Measurements from ENCODE around the gene STX2. TPM values are rescaled to one million over a fixed set of nuclear protein-coding genes. Genes with fewer than 3 reads are reported as not detected.

Gene STX2
- total RNA-seq, 4 donors from 2014 or later, result 1.2 to 14.1 (median 4.1) TPM

GRCh38 chr12:130835011-130835410 lies 4.0 kb downstream of the STX2 start:
- Histone ChIP-seq H3K27me3 (no peaks in the 10 kb centered on the region), H3K36me3 (no peaks in the 10 kb centered on the region), H3K9me3 (no peaks in the 10 kb centered on the region), H3K4me3 (no peak overlapping the region), H3K4me1 (peaks cover 10 to 35% (median 11%) of the 10 kb centered on the region in 3 donors), H3K27ac (no peak overlapping the region)
- intact Hi-C loops (cut with DNase I), result no loop called here
- 68 to 74% methylated on average over 11 of the region's 11 CpGs for WGBS, 2 donors
- DNase-seq, result no peak
- TF ChIP-seq POLR2A (IDR thresholded peaks at IDR 0.05) (no peak), CTCF (IDR thresholded peaks at IDR 0.05) (no peak)

GRCh38 chr12:130832561-130833209 lies 6.4 kb downstream of the STX2 start:
- TF ChIP-seq CTCF (IDR thresholded peaks at IDR 0.05) (no peak), POLR2A (IDR thresholded peaks at IDR 0.05) (no peak)
- 64 to 66% methylated on average over 16 of the region's 17 CpGs for WGBS, 2 donors
- intact Hi-C loops (cut with DNase I), result no loop called here
- H3K4me1 ChIP-seq, result peaks cover under 1 to 19% (median 6%) of the 10 kb centered on the region in 3 donors
- no peaks in the 10 kb centered on the region for H3K36me3 ChIP-seq
- H3K4me3 ChIP-seq, result no peak overlapping the region
- DNase-seq, result no peak
- no peaks in the 10 kb centered on the region for H3K27me3 ChIP-seq
- no peaks in the 10 kb centered on the region for H3K9me3 ChIP-seq
- H3K27ac ChIP-seq, result peak overlapping the region in 1 of 4 donors; percentile 13

- TF ChIP-seq CTCF (IDR thresholded peaks at IDR 0.05) (no peak), POLR2A (IDR thresholded peaks at IDR 0.05) (no peak)
- Histone ChIP-seq H3K9me3 (no peaks in the 10 kb centered on the region), H3K27me3 (no peaks in the 10 kb centered on the region), H3K4me3 (no peak overlapping the region), H3K4me1 (peaks cover 3 to 21% (median 6%) of the 10 kb centered on the region in 3 donors), H3K27ac (no peak overlapping the region), H3K36me3 (no peaks in the 10 kb centered on the region)
- intact Hi-C loops (cut with DNase I), result no loop called here
- DNase-seq, result no peak
- 86 to 88% methylated on average over 5 of the region's 5 CpGs for WGBS, 2 donors
Observed at GRCh38 chr12:130831876-130832405, 7.1 kb downstream of the STX2 start.

GRCh38 chr12:130831246-130831645 lies 7.8 kb downstream of the STX2 start:
- Histone ChIP-seq H3K27ac (no peak overlapping the region), H3K27me3 (no peaks in the 10 kb centered on the region), H3K9me3 (no peaks in the 10 kb centered on the region), H3K4me3 (no peak overlapping the region), H3K4me1 (peaks cover 3 to 21% (median 6%) of the 10 kb centered on the region in 3 donors), H3K36me3 (no peaks in the 10 kb centered on the region)
- intact Hi-C loops (cut with DNase I), result no loop called here
- DNase-seq, result no peak
- TF ChIP-seq POLR2A (IDR thresholded peaks at IDR 0.05), result no peak
- TF ChIP-seq CTCF (IDR thresholded peaks at IDR 0.05), result no peak
- WGBS, 2 donors, result 87 to 96% methylated on average over 4 of the region's 4 CpGs

- 89 to 90% methylated on average over 11 to 14 of the region's 14 CpGs for whole genome bisulfite sequencing, 2 donors
- Histone ChIP-seq H3K4me1 (peaks cover 3 to 21% (median 6%) of the 10 kb centered on the region in 3 donors), H3K4me3 (no peak overlapping the region), H3K9me3 (no peaks in the 10 kb centered on the region), H3K36me3 (no peaks in the 10 kb centered on the region), H3K27ac (no peak overlapping the region), H3K27me3 (no peaks in the 10 kb centered on the region)
- intact Hi-C loops (cut with DNase I), result no loop called here
- no peak for DNase-seq
- TF ChIP-seq CTCF (IDR thresholded peaks at IDR 0.05) (no peak), POLR2A (IDR thresholded peaks at IDR 0.05) (no peak)
Observed at GRCh38 chr12:130830246-130830551, 8.9 kb downstream of the STX2 start.
